ENCODE data around the gene KCNQ1. TPM values are rescaled to one million over a fixed set of nuclear protein-coding genes. Genes with fewer than 3 reads are reported as not detected.

KCNQ1 gene
- polyA plus RNA-seq, 1 experiment = not detected

DNA sequence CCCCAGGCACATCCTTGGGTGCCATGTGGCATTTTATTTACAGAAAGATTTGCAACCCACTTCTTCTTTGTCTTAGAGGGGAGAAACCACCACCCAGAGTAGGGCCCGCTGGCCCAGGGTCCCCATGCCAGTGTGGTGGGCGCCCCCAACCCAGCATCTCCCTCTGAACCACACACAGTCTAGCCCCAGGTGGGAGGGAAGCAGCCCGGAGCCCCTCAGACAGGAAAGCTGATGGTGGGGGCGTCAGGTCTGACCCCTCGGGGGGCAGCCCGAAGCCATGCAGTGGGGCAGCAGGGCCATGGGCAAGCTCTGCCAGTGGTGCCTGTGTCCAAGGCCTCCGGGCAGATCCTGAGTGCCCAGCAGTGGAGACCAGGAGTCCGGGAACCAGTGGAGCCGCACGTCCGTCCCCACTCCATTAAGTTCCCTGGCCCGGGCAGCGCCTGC, 12.2 kb upstream of the KCNQ1 start:
- DNase-seq (ENCODE audit: low read depth, low spot score) = no peak
- H3K4me3 ChIP-seq (ENCODE audit: low read depth, low read length) = no peak overlapping the region
- CTCF ChIA-PET = no interaction called here
- TF ChIP-seq, protein P1, sequence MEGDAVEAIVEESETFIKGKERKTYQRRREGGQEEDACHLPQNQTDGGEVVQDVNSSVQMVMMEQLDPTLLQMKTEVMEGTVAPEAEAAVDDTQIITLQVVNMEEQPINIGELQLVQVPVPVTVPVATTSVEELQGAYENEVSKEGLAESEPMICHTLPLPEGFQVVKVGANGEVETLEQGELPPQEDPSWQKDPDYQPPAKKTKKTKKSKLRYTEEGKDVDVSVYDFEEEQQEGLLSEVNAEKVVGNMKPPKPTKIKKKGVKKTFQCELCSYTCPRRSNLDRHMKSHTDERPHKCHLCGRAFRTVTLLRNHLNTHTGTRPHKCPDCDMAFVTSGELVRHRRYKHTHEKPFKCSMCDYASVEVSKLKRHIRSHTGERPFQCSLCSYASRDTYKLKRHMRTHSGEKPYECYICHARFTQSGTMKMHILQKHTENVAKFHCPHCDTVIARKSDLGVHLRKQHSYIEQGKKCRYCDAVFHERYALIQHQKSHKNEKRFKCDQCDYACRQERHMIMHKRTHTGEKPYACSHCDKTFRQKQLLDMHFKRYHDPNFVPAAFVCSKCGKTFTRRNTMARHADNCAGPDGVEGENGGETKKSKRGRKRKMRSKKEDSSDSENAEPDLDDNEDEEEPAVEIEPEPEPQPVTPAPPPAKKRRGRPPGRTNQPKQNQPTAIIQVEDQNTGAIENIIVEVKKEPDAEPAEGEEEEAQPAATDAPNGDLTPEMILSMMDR (IDR thresholded peaks at IDR 0.05; ENCODE audit: low read depth, low read length) = no peak
- POLR2A ChIA-PET = no interaction called here
- no peaks in the 10 kb centered on the region; the same call in none of the 2 replicates for H3K9me3 ChIP-seq (ENCODE audit: control insufficient read depth, insufficient read depth, low read length)
- H3K27ac ChIP-seq (ENCODE audit: low read depth, low read length) = no peak overlapping the region
- H3K27me3 ChIP-seq (ENCODE audit: control insufficient read depth, insufficient read depth, low read length) = peaks cover 4% of the 10 kb centered on the region

DNA sequence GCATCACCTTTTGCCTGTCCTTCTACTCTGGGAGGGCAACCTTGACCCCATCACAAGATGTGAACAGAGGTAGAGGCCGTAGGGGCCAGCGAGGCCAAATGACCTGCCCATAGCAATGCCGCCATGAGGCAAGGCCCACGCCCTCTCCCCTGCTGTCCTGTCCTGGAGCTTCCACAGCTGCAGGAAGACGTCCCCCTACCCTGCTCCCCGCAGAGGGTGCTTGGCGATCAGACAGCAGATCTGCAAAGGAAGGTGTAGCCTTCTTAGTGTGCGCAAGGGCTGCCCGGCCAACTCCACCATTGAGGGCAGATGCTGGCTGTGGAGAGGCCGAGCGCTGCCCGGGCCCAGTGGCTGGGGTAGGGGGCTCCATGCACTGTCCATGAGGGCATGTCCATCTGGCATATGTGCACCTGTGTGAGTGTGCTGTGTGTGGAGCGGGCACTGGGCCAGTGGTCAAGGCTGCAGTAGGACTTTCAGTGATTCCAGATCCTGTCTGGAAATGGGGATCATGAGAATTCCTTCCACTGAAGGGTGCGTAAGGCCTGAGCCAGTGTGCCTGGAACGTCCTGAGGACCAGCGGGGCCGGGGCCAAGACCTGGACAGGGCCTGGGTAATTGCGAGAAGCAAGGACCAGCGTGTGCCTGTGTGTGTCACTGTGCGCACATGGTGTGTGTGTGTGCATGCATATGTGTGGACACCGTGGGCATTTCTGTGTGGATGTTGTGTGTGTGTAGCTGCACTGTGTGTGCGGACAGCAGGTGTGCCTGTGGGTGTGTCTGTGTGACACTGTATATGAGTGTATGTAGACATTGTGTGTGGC, 11.5 kb upstream of the KCNQ1 start:
- ChIA-PET POLR2A (no interaction called here), CTCF (no interaction called here)
- Histone ChIP-seq H3K27me3 (ENCODE audit: control insufficient read depth, insufficient read depth, low read length) (peaks cover 6% of the 10 kb centered on the region), H3K9me3 (ENCODE audit: control insufficient read depth, insufficient read depth, low read length) (no peaks in the 10 kb centered on the region; the same call in none of the 2 replicates), H3K27ac (ENCODE audit: low read depth, low read length) (no peak overlapping the region), H3K4me3 (ENCODE audit: low read depth, low read length) (no peak overlapping the region)
- DNase-seq (ENCODE audit: low read depth, low spot score) = no peak
- TF ChIP-seq, protein P1 (IDR thresholded peaks at IDR 0.05; ENCODE audit: low read depth, low read length) = no peak

GRCh38 chr11:2434008-2434407, 10.8 kb upstream of the KCNQ1 start:
- CTCF ChIA-PET = no interaction called here
- no peak for DNase-seq (ENCODE audit: low read depth, low spot score)
- no peaks in the 10 kb centered on the region; the same call in none of the 2 replicates for H3K9me3 ChIP-seq (ENCODE audit: control insufficient read depth, insufficient read depth, low read length)
- POLR2A ChIA-PET = no interaction called here
- peaks cover 6% of the 10 kb centered on the region for H3K27me3 ChIP-seq (ENCODE audit: control insufficient read depth, insufficient read depth, low read length)
- TF ChIP-seq, protein P1 (IDR thresholded peaks at IDR 0.05; ENCODE audit: low read depth, low read length) = no peak
- no peak overlapping the region for H3K4me3 ChIP-seq (ENCODE audit: low read depth, low read length)
- no peak overlapping the region for H3K27ac ChIP-seq (ENCODE audit: low read depth, low read length)

GRCh38 chr11:2434506-2435255, 10.1 kb upstream of the KCNQ1 start:
- no peak overlapping the region for H3K4me3 ChIP-seq (ENCODE audit: low read depth, low read length)
- no peaks in the 10 kb centered on the region; the same call in none of the 2 replicates for H3K9me3 ChIP-seq (ENCODE audit: control insufficient read depth, insufficient read depth, low read length)
- peaks cover 6% of the 10 kb centered on the region for H3K27me3 ChIP-seq (ENCODE audit: control insufficient read depth, insufficient read depth, low read length)
- CTCF ChIA-PET = no interaction called here
- DNase-seq (ENCODE audit: low read depth, low spot score) = no peak
- POLR2A ChIA-PET = no interaction called here
- H3K27ac ChIP-seq (ENCODE audit: low read depth, low read length) = no peak overlapping the region
- TF ChIP-seq, protein P1 (IDR thresholded peaks at IDR 0.05; ENCODE audit: low read depth, low read length) = no peak

All from AG04450 (cell line).